Islet precursor cell (in vitro differentiated cells): Measurements from ENCODE around the gene BCAS1.

Source experiments
- DNase-seq: peaks from one replicate; pipeline ENCODE4 v3.0.0-alpha.2; 2018

BCAS1 gene, protein sequence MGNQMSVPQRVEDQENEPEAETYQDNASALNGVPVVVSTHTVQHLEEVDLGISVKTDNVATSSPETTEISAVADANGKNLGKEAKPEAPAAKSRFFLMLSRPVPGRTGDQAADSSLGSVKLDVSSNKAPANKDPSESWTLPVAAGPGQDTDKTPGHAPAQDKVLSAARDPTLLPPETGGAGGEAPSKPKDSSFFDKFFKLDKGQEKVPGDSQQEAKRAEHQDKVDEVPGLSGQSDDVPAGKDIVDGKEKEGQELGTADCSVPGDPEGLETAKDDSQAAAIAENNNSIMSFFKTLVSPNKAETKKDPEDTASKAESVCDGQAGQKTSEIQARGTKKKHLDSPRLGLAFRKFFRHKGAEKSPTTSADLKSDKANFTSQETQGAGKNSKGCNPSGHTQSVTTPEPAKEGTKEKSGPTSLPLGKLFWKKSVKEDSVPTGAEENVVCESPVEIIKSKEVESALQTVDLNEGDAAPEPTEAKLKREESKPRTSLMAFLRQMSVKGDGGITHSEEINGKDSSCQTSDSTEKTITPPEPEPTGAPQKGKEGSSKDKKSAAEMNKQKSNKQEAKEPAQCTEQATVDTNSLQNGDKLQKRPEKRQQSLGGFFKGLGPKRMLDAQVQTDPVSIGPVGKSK

GRCh38 chr20:54070187-54070987 lies at the start of gene BCAS1:
Gene BCAS1, minus strand, starts transcription at chr20:54070594. Its CDS starts 11,876 bp downstream, at chr20:54058718.
- no peak for DNase-seq

GRCh38 chr20:54119744-54120143 lies 49.4 kb upstream of the BCAS1 start:
- DNase-seq: no peak

DNA sequence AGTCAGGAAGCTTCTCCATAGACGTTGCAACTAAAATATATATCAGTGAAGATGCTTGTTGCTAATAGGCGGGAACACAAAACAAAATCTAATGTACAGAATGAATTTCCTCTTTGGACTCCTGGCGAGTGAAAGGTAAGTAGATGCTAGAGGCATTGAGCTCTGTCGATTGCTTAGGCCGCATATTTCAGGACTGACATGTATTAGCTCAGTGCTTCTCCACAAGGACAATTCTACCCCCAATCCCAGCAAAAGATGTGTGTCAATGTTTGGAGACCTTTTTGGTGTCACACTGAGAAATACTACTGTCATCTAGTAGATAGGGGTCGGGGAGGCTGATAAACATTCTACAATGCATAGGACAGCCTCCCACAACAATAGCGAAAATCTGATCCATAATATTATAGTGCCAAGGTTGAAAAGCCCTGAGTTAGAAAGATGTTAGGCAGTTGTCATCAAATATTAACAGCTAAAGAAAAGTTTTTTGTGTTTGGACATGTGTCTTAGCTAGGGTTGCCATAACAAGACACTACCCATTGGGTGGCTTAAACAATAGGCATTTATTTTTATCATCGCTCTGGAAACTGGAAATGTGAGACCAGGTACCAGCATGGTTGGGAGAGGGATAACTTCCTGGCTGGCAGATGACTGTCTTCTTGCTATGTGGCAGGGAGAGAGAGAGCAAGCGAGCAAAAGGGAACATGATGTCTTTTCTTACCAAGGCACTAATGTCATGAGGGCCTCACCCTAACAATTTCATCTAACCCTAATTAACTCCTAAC lies 48.0 kb upstream of the BCAS1 start:
- DNase-seq: no peak

DNA sequence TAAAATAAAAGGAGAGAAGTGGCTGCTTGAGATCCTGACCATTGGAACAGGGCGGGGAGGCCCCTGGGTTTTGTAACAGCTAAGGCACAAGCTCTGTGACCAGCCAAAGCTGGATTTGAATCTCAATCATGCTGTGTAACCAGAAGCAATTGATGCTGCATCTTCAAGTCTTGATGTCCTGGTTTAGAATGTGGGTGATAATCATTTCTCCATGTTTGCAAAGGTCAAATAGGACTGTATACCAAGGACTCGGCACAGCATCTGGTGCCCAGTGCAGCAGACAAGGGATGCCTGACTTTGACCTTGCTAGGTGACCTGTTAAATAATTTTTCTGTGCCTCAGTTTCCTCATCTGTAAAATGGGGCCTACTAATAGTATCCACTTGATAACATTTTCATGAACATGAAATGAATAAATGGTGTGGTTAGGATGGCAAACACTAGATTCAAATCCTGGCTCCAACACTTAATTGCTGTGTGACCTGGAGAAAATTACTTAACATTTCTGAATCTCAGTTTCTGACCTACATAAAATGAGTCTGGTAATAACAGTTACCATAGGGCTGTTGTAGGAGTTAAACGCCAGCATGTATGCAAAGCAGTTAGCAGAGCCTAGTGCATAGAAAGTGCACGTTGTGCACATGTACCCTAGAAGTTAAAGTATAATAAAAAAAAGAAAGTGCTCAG lies 46.3 kb upstream of the BCAS1 start:
- no peak for DNase-seq

DNA sequence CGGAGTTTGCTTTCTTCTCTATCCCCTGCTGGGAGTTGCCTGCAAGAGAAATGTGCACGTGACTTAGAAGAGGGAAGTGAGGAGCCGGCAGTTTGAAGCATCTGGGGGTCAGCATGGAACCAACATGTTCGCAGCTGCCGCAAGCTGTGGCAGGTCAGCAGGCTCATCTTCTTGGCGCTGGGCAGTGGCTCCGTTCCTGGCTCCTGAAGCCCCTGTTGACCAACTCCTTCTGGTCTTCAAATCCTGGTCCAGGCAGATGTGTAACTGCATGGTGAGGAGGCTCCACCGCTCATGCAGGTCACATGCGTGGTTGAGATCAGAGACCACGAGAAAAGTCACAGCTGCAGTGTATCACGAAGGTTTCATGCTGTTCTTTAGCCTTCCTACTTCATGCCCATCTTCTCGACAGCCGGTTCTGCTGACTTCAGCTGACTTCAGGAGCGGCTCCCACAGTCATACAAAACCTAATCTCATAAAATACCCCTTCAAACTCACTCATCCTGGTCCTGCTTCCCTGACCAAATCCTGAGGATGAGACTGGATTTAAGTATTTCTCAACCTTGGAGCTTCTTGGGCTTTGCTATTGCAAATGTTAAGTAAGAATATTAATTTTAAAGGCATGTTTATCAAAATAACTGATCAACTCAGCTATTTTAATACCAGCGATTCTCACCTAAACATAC lies 44.9 kb upstream of the BCAS1 start:
- DNase-seq: no peak

DNA sequence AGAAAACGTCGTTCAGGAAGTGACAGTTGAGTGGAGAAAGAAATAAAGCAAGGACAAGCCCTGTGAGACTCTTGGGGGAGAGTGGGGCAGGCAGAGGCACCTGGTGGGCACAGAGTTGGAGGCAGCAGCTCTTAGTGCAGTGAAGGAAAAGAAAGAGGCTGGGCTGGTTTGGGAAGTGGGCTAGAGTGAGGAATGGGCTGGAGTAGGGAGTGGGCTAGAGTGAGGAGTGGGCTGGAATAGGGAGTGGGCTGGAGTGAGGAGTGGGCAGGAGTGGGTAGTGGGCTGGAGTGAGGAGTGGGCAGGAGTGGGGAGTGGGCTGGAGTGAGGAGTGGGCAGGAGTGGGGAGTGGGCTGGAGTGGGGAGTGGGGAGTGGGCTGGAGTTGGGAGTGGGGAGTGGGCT lies 43.7 kb upstream of the BCAS1 start:
- DNase-seq: no peak

DNA sequence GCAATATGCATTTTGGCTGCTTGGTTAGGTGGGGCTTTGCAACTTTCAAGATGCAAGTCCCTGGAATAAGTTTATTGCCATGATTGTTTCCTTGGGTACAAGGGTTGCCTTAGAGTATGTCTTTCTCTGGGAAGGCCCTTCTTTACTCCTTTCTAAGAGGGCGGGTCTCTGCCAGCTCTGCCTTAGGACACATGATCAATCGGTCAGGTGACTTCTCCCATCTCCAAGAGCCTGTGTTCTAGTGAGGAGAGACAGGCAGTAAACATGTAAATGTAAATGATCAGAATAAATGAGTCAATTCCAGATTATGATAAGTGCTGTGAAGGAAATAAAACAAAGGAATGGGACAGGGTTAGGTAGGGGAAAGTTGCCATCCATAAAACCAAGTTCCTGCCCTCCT lies 43.2 kb upstream of the BCAS1 start:
- DNase-seq: no peak

- DNase-seq: no peak
Observed at GRCh38 chr20:54112221-54112884, 42.0 kb upstream of the BCAS1 start.

GRCh38 chr20:54111460-54111859 lies 41.1 kb upstream of the BCAS1 start:
- DNase-seq: no peak

DNA sequence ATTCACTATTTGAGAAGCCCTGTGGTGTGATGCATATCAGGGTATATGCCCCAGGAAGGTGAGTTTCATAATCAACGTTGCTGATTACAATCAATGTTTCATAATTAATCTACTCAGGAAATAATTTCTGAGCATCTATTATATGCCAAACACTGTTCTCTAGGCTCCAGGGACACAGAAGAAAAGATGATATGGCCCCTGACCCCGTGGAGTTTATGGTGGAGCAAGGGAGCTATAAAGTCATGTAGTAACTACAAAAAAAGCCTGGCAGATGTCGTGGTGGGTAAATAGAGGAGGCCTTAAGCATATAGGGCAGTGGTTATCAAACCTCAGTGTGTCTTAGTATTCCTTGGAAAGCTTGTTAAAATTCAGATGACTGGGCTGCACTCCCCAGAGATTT lies 40.1 kb upstream of the BCAS1 start:
- DNase-seq: no peak

GRCh38 chr20:54110041-54110440 lies 39.6 kb upstream of the BCAS1 start:
- DNase-seq: no peak

- DNase-seq: no peak
Observed at GRCh38 chr20:54108817-54109216, 38.4 kb upstream of the BCAS1 start.

DNA sequence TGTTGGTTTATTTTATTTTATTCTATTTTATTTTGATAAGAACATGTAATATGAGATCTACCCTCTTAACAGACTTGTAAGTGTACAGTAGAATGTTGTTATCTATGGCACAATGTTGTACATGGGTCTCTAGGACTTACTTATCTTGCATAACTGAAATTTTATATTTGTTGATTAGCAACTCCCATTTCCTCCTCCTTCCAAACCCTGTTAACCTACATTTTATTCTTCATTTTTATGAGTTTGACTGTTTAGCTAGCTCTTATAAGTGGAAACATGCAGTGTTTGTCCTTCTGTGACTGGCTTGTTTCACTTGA lies 37.9 kb upstream of the BCAS1 start:
- DNase-seq: no peak

- DNase-seq: no peak
Observed at GRCh38 chr20:54107600-54108325, 37.4 kb upstream of the BCAS1 start.

- no peak for DNase-seq
Observed at GRCh38 chr20:54107181-54107580, 36.8 kb upstream of the BCAS1 start.

DNA sequence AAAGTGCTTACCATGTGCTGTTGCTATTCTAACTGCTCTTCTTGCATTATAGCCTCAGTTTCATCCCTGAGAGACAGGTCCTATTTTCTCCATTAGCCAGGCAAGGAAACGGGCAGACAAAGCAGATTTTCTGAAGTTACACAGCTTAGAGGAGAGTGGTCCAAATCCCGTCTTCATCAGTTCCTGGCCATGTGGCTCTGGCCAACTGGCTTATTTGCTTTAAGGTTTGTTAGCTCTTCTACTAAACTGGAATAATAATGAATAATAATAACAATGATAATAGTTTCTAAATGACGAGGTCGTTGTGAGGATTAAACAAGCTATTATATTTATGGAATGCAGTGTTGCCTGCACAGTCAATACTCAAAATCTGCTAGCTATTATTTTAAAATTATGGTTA lies 35.8 kb upstream of the BCAS1 start:
- DNase-seq: no peak

GRCh38 chr20:54105653-54106052 lies 35.3 kb upstream of the BCAS1 start:
- no peak for DNase-seq

DNA sequence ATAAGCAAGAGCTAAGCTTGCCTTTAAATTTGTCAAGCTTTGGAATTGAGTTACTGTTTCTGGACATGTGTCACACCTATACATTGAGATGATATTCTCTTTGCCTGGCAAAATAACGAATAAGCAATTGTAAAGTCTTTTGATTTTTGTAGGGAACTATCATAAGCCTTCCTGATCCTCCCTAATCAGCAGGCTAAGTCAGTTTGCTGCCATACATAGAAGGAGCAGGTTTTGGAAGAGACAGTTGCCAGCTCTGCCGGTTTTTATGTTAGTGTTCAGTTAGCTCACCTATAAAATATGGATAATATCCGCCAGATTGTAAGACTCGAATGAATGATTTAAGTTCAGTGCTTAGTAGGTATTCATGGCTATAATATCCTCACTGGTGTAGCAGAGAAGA lies 34.4 kb upstream of the BCAS1 start:
- DNase-seq: no peak

GRCh38 chr20:54103762-54104600 lies 33.6 kb upstream of the BCAS1 start:
- no peak for DNase-seq
